Keratinocyte (primary cell): ENCODE measurements around the gene ZBTB20. TPM values are rescaled to one million over a fixed set of nuclear protein-coding genes. Genes with fewer than 3 reads are reported as not detected.

ENCODE experiments used
- DNase-seq: peaks from one replicate; pipeline ENCODE4 v3.0.0-alpha.2; 2011; ENCODE audit warnings: low read depth, missing footprints, low spot score
- FAIRE-seq: peaks from 2 replicates; lab custom pipeline; 2011; peaks lifted over from hg19 to GRCh38; lab: Jason Lieb, UNC
- H2AFZ ChIP-seq: 2 replicates; pipeline ENCODE4 v1.6.0; 2012; ENCODE audit warnings: low read length, control low read depth, inconsistent platforms; ENCODE audit not compliant: control insufficient read depth
- H3K27ac ChIP-seq: 2 replicates; pipeline ENCODE4 v1.5.1; 2011; ENCODE audit warnings: low read length; ENCODE audit not compliant: control insufficient read depth, insufficient read depth
- H3K27me3 ChIP-seq: 3 replicates; pipeline ENCODE4 v1.6.0; 2011; ENCODE audit warnings: low read length; ENCODE audit not compliant: control insufficient read depth, insufficient read depth; ENCODE audit errors: extremely low read depth
- H3K36me3 ChIP-seq, 2 experiments: 2 replicates in 1 of 2; 3 replicates in 1 of 2; pipeline ENCODE4 v1.5.1; 2011; ENCODE audit warnings: low read length in 2 of 2, mild to moderate bottlenecking in 1 of 2; ENCODE audit not compliant: control insufficient read depth in 2 of 2, insufficient read depth in 2 of 2; ENCODE audit errors: extremely low read depth in 1 of 2
- H3K4me1 ChIP-seq: 3 replicates; pipeline ENCODE4 v1.5.1; 2011; ENCODE audit warnings: low read length; ENCODE audit not compliant: control insufficient read depth, insufficient read depth; ENCODE audit errors: extremely low read depth
- H3K4me2 ChIP-seq: 3 replicates; pipeline ENCODE4 v1.6.0; 2011; ENCODE audit warnings: low read depth, low read length; ENCODE audit not compliant: control insufficient read depth, insufficient read depth; ENCODE audit errors: extremely low read depth
- H3K4me3 ChIP-seq, 3 experiments: fragments of 200-600 bp in 1 of 3; sonication (generic) in 1 of 3; 2 replicates in 2 of 3; 3 replicates in 1 of 3; pipeline ENCODE4 v1.5.1; 2011 to 2016; ENCODE audit warnings: low read length in 3 of 3, mild to moderate bottlenecking in 3 of 3, control low read depth in 2 of 3, inconsistent platforms in 1 of 3, low read depth in 1 of 3, mixed read lengths in 1 of 3, mixed run types in 1 of 3, moderate library complexity in 1 of 3; ENCODE audit not compliant: control insufficient read depth in 2 of 3, insufficient read depth in 2 of 3; ENCODE audit errors: extremely low read depth in 1 of 3
- H3K79me2 ChIP-seq: 2 replicates; pipeline ENCODE4 v1.6.0; 2012; ENCODE audit warnings: low read length; ENCODE audit not compliant: control insufficient read depth, insufficient read depth
- H3K9ac ChIP-seq: 3 replicates; pipeline ENCODE4 v1.6.0; 2011; ENCODE audit warnings: low read length; ENCODE audit not compliant: control insufficient read depth, insufficient read depth; ENCODE audit errors: extremely low read depth
- H3K9me1 ChIP-seq: 3 replicates; pipeline ENCODE4 v1.6.0; 2011; ENCODE audit warnings: low read length; ENCODE audit not compliant: control insufficient read depth, insufficient read depth; ENCODE audit errors: extremely low read depth
- H3K9me3 ChIP-seq: 2 replicates; pipeline ENCODE4 v1.5.1; 2012; ENCODE audit warnings: low read depth, low read length; ENCODE audit not compliant: control insufficient read depth
- H4K20me1 ChIP-seq: 3 replicates; pipeline ENCODE4 v1.6.0; 2011; ENCODE audit warnings: low read length; ENCODE audit not compliant: control insufficient read depth, insufficient read depth; ENCODE audit errors: extremely low read depth
- CTCF ChIP-seq, 3 experiments: IDR thresholded peaks in 1 of 3; conservative IDR thresholded peaks in 1 of 3; optimal IDR thresholded peaks in 1 of 3; 2 replicates in 2 of 3; 3 replicates in 1 of 3; pipeline versions ENCODE3 to v1.5.1; 2011; ENCODE audit warnings: low read length in 3 of 3, mild to moderate bottlenecking in 3 of 3, moderate library complexity in 2 of 3, control low read depth in 1 of 3, inconsistent platforms in 1 of 3; ENCODE audit not compliant: insufficient read depth in 2 of 3; ENCODE audit errors: extremely low read depth in 1 of 3
- EZH2 ChIP-seq: IDR thresholded peaks from one replicate; pipeline ENCODE4 v1.6.1; 2012; ENCODE audit warnings: inconsistent platforms, mild to moderate bottlenecking, low read length, moderate library complexity
- dilution Hi-C: fragments of 300-500 bp; cut with MboI; formaldehyde crosslinking; loops from one replicate; pipeline ENCODE4 v1.7.0; 2020; ENCODE audit warnings: low sequenced_read_pairs; ENCODE audit not compliant: extremely low pct_ligation_motif_present
- polyA plus RNA-seq, 5 experiments: library from polyadenylated mRNA; depleted of rRNA in 3 of 5; stranded (reverse) in 3 of 5; stranded (forward) in 1 of 5; unstranded in 1 of 5; fragments of >200 nt; gene quantifications; 1 replicate in 1 of 5; 2 replicates in 3 of 5; 3 replicates in 1 of 5; pipeline versions ENCODE4 v1.2.1 to v1.2.3, GENCODE V29; 2011 to 2012; ENCODE audit warnings: missing spikeins in 2 of 5, low read depth in 1 of 5, low replicate concordance in 1 of 5

The ZBTB20 gene
- polyA plus RNA-seq, 1 donor (not counting 4 experiments of a cell fraction or from before 2014, with no cell fraction given), result 0.52 TPM

- no peak for DNase-seq
- no peak overlapping the region for H3K27ac ChIP-seq
- H3K4me1 ChIP-seq, result no peaks in the 10 kb centered on the region
- no peaks in the 10 kb centered on the region for H3K27me3 ChIP-seq
- no peak overlapping the region for H3K9ac ChIP-seq
- dilution Hi-C loops, result no loop called here
- H3K36me3 ChIP-seq, result no peaks in the 10 kb centered on the region
- no peak overlapping the region for H3K4me3 ChIP-seq
- no peaks in the 10 kb centered on the region for H3K9me1 ChIP-seq
- no peak overlapping the region for H3K4me2 ChIP-seq
- TF ChIP-seq CTCF (optimal IDR thresholded peaks at IDR 0.05 in 1 of 3, IDR thresholded peaks at IDR 0.05 in 1 of 3, conservative IDR thresholded peaks at IDR 0.05 in 1 of 3; ENCODE audit: extremely low read depth in 1 of 3, insufficient read depth in 2 of 3, low read length in 3 of 3) (no peak), EZH2 (no peak)
- no peaks in the 10 kb centered on the region for H4K20me1 ChIP-seq
- no peak overlapping the region for H2AFZ ChIP-seq
- H3K79me2 ChIP-seq, result no peaks in the 10 kb centered on the region
- no peak for FAIRE-seq
- H3K9me3 ChIP-seq, result no peaks in the 10 kb centered on the region
These were observed 581.9 kb downstream of the ZBTB20 start for GRCh38 chr3:114565216-114565615.

DNA sequence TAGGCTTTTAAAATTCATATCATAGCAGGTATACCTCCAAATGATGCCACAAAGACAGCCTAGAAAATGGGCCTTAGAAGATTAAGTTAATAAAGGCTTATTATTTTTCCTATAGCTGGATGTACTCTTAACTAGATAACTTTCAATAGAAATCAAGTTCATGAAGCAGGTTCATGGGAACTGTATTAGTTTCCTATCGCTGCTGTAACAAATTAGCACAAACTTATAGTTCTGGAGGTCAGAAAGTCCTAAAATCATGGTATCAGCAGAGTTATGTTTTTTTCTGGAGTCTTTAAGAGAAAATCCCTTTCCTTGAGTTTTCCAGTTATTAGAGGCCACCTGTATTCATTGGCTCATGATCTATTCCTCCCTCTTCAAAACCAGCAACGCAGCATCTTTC, 583.4 kb downstream of the ZBTB20 start:
- Histone ChIP-seq H2AFZ (no peak overlapping the region), H3K4me3 (no peak overlapping the region), H3K9me3 (no peaks in the 10 kb centered on the region), H4K20me1 (no peaks in the 10 kb centered on the region), H3K36me3 (no peaks in the 10 kb centered on the region), H3K4me2 (no peak overlapping the region), H3K27ac (no peak overlapping the region), H3K9me1 (no peaks in the 10 kb centered on the region), H3K4me1 (no peaks in the 10 kb centered on the region), H3K79me2 (no peaks in the 10 kb centered on the region), H3K9ac (no peak overlapping the region), H3K27me3 (no peaks in the 10 kb centered on the region)
- TF ChIP-seq CTCF (optimal IDR thresholded peaks at IDR 0.05 in 1 of 3, IDR thresholded peaks at IDR 0.05 in 1 of 3, conservative IDR thresholded peaks at IDR 0.05 in 1 of 3; ENCODE audit: extremely low read depth in 1 of 3, insufficient read depth in 2 of 3, low read length in 3 of 3) (no peak), EZH2 (no peak)
- DNase-seq, result no peak
- no peak for FAIRE-seq
- dilution Hi-C loops, result no loop called here
